ENCODE data around the gene TULP3. TPM values are rescaled to one million over a fixed set of nuclear protein-coding genes. Genes with fewer than 3 reads are reported as not detected.

The TULP3 gene, protein sequence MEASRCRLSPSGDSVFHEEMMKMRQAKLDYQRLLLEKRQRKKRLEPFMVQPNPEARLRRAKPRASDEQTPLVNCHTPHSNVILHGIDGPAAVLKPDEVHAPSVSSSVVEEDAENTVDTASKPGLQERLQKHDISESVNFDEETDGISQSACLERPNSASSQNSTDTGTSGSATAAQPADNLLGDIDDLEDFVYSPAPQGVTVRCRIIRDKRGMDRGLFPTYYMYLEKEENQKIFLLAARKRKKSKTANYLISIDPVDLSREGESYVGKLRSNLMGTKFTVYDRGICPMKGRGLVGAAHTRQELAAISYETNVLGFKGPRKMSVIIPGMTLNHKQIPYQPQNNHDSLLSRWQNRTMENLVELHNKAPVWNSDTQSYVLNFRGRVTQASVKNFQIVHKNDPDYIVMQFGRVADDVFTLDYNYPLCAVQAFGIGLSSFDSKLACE
- 7.0 and 7.3 TPM in 2 replicates for total RNA-seq

DNA sequence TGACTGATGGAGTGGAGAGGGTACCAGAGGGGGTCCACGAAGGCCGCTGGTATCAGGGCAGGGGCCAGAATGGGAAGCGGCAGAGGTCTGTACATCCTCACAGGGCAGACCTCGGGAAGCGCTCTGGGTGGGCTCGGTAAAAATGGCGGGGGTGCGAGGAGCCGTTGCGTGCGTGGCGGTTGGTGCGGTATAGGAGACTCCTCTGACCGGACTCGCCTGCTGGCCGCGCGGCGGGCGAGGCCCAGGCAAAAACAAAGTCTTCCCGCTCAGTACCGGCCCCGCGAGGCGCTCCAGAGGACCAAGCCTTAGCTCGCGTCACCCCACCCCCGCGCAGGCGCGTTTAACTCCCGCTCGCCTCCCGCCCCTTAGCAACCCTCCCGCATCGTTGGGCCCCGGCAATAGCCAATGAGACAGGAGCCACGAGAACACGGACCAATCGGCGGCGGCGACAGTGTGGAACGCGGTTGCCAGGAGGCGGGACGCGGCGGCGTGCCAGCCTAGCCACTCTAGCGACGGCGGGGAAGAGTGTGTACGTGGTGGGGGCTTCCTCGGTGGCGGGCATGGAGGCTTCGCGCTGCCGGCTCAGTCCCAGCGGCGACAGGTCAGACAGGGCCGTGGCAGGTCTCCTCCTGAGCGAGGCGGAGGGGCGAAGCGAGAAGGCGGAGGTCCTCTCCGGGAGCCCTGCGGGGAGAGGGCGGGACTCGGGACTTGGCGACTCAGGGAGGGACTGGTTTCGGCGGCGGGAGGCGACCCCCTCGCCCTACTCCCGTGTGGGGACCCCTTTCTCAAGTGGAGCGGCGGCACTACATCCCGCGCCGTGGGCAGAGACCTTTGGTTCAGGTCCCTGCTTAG lies at the start of gene TULP3:
Gene TULP3, plus strand, starts transcription at position 504 of the 852 bp plus-strand sequence. Its CDS starts 57 bp downstream, at position 561.
- Mint-ChIP-seq H3K4me3 (peak within 1 kb of the TSS; percentile 95), H3K36me3 (ENCODE audit: low read depth) (peaks cover 19% of the 10 kb centered on the region), H3K9me3 (no peaks in the 10 kb centered on the region), H3K4me1 (peaks cover 25% of the 10 kb centered on the region), H3K27me3 (no peaks in the 10 kb centered on the region), H3K27ac (peak within 1 kb of the TSS; percentile 91)
- DNase-seq: peak; percentile 95
- POLR2A ChIA-PET: interaction anchor here (0.5 to 2.7 kb wide), 11 partner anchors 10 to 983 kb away, joined by 3 to 28 read pairs (median 6); partner anchors contain the start of genes FKBP4, FOXM1, ITFG2 and PARP11
- TF ChIP-seq, protein P1, sequence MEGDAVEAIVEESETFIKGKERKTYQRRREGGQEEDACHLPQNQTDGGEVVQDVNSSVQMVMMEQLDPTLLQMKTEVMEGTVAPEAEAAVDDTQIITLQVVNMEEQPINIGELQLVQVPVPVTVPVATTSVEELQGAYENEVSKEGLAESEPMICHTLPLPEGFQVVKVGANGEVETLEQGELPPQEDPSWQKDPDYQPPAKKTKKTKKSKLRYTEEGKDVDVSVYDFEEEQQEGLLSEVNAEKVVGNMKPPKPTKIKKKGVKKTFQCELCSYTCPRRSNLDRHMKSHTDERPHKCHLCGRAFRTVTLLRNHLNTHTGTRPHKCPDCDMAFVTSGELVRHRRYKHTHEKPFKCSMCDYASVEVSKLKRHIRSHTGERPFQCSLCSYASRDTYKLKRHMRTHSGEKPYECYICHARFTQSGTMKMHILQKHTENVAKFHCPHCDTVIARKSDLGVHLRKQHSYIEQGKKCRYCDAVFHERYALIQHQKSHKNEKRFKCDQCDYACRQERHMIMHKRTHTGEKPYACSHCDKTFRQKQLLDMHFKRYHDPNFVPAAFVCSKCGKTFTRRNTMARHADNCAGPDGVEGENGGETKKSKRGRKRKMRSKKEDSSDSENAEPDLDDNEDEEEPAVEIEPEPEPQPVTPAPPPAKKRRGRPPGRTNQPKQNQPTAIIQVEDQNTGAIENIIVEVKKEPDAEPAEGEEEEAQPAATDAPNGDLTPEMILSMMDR (IDR thresholded peaks at IDR 0.05): no peak
- ATAC-seq (ENCODE audit: low read depth): peak; percentile 98
- intact Hi-C loops (cut with micrococcal nuclease): loop anchor here (1.0 kb wide), 3 partner anchors 13 to 95 kb away; partner anchors contain the start of genes FOXM1 and RHNO1
- CTCF ChIA-PET: interaction anchor here (1.0 to 1.4 kb wide), 2 partner anchors 13 to 54 kb away, joined by 3 to 4 read pairs; partner anchors contain the start of gene RHNO1

DNA sequence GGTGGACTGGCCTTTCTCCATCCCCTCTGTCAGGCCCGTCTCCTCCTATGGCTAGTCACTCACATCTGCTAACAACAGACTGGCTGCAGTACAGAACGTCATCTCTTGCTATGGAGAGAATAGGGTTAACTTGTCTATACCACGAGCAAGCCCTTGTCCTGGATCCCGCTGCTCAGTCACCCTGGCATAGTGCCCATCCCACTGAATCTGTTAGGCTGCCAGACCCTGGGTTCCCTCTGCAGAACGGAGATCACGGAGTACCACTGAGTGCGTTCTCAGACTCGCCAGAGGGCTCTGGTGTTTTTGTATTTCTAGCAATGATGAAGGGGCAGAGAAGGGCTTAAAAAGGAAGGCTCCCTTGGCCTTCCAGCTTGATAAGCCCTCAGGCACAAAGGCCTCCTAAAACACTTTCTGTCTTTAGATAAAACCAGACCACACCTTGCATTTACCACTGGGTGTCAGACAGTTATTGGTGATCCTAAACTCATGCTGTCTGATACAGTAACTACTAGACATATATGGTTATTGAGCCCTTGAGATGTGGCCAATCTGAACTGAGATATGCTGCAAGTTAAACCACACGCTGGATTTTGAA lies 49.5 kb upstream of the TULP3 start:
- no peak overlapping the region for H3K27ac Mint-ChIP-seq
- no peaks in the 10 kb centered on the region for H3K4me1 Mint-ChIP-seq
- POLR2A ChIA-PET: no interaction called here
- TF ChIP-seq, protein P1 (IDR thresholded peaks at IDR 0.05): no peak
- peaks cover 54% of the 10 kb centered on the region for H3K36me3 Mint-ChIP-seq (ENCODE audit: low read depth)
- no peak for DNase-seq
- no peak for ATAC-seq (ENCODE audit: low read depth)
- H3K27me3 Mint-ChIP-seq: no peaks in the 10 kb centered on the region
- intact Hi-C loops (cut with micrococcal nuclease): no loop called here
- H3K9me3 Mint-ChIP-seq: no peaks in the 10 kb centered on the region
- CTCF ChIA-PET: no interaction called here
- no peak overlapping the region for H3K4me3 Mint-ChIP-seq

- CTCF ChIA-PET: no interaction called here
- H3K27ac Mint-ChIP-seq: no peak overlapping the region
- H3K27me3 Mint-ChIP-seq: no peaks in the 10 kb centered on the region
- H3K9me3 Mint-ChIP-seq: no peaks in the 10 kb centered on the region
- H3K36me3 Mint-ChIP-seq (ENCODE audit: low read depth): peaks cover 59% of the 10 kb centered on the region
- H3K4me3 Mint-ChIP-seq: no peak overlapping the region
- TF ChIP-seq, protein P1 (IDR thresholded peaks at IDR 0.05): no peak
- intact Hi-C loops (cut with micrococcal nuclease): no loop called here
- no peaks in the 10 kb centered on the region for H3K4me1 Mint-ChIP-seq
- no peak for ATAC-seq (ENCODE audit: low read depth)
- no peak for DNase-seq
- POLR2A ChIA-PET: no interaction called here
Observed at GRCh38 chr12:2842948-2843347, 47.7 kb upstream of the TULP3 start.

- POLR2A ChIA-PET: no interaction called here
Observed at GRCh38 chr12:2844786-2845185, 45.9 kb upstream of the TULP3 start.

More at GRCh38 chr12:2844786-2845185, 45.9 kb upstream of the TULP3 start:
- peaks cover 60% of the 10 kb centered on the region for H3K36me3 Mint-ChIP-seq (ENCODE audit: low read depth)
- H3K4me1 Mint-ChIP-seq: no peaks in the 10 kb centered on the region
- ATAC-seq (ENCODE audit: low read depth): no peak
- CTCF ChIA-PET: interaction anchor here (1.8 to 1.9 kb wide), 3 partner anchors 100 to 197 kb away, joined by 5 to 10 read pairs (median 7); no protein-coding TSS in a partner anchor
- TF ChIP-seq, protein P1 (IDR thresholded peaks at IDR 0.05): no peak
- H3K9me3 Mint-ChIP-seq: no peaks in the 10 kb centered on the region
- DNase-seq: no peak
- no peak overlapping the region for H3K27ac Mint-ChIP-seq
- no peaks in the 10 kb centered on the region for H3K27me3 Mint-ChIP-seq
- H3K4me3 Mint-ChIP-seq: no peak overlapping the region
- intact Hi-C loops (cut with micrococcal nuclease): no loop called here

All from activated B cell treated with CpG ODN at 0.5 μM for 24 hours (primary cell).